Esophagus (tissue), 2 donors: ENCODE measurements around the gene CDH13. TPM values are rescaled to one million over a fixed set of nuclear protein-coding genes. Genes with fewer than 3 reads are reported as not detected.

Experiments
- H3K27ac ChIP-seq, 2 donors: one replicate each; pipeline ENCODE4 v1.5.1; 2013; ENCODE audit warnings: low read depth in 2 of 2, mild to moderate bottlenecking in 2 of 2, inconsistent platforms in 1 of 2, low read length in 1 of 2, moderate library complexity in 1 of 2
- H3K27me3 ChIP-seq, 2 donors: one replicate each; pipeline ENCODE4 v1.6.1; 2013; ENCODE audit warnings: low read length in 2 of 2, control low read depth in 1 of 2, mild to moderate bottlenecking in 1 of 2; ENCODE audit not compliant: insufficient read depth in 2 of 2, control insufficient read depth in 1 of 2
- H3K36me3 ChIP-seq, 2 donors: one replicate each; pipeline ENCODE4 v1.6.1; 2013; ENCODE audit warnings: low read length in 1 of 2; ENCODE audit not compliant: control insufficient read depth in 2 of 2, insufficient read depth in 2 of 2
- H3K4me1 ChIP-seq, 2 donors: one replicate each; pipeline ENCODE4 v1.6.1; 2013; ENCODE audit warnings: low read length in 1 of 2; ENCODE audit not compliant: control insufficient read depth in 2 of 2, insufficient read depth in 2 of 2
- H3K4me3 ChIP-seq, 2 donors: one replicate each; pipeline ENCODE4 v1.5.1; 2013; ENCODE audit warnings: low read length in 2 of 2, mild to moderate bottlenecking in 2 of 2, low read depth in 1 of 2, moderate library complexity in 1 of 2
- H3K9me3 ChIP-seq, 2 donors: one replicate each; pipeline ENCODE4 v1.6.1; 2013; ENCODE audit warnings: mild to moderate bottlenecking in 2 of 2, low read depth in 1 of 2, low read length in 1 of 2, moderate library complexity in 1 of 2; ENCODE audit not compliant: control insufficient read depth in 2 of 2, insufficient read depth in 1 of 2
- WGBS, 2 donors: extraction: QIAGEN DNeasy Blood & Tissue Kit; methylation state at CpG; one replicate each; pipeline ENCODE4 v1.1.7; 2013; 5-methylcytosine and 5-hydroxymethylcytosine counted together
- polyA plus RNA-seq, 2 donors: library from polyadenylated mRNA; stranded (reverse); fragments of 200-250 nt; gene quantifications; one replicate each; pipeline ENCODE4 v1.2.3, GENCODE V29; 2013
- donor health status: healthy with polysubstance abuse.
- donor health status: Bipolar disorder and iron deficiency.

CDH13 gene
- polyA plus RNA-seq, 2 donors: 1.3 to 4.3 TPM

- H3K4me1 ChIP-seq: peaks cover 0 to 9% of the 10 kb centered on the region in 2 donors
- WGBS, 2 donors: 35 to 42% methylated on average over 15 of the region's 15 CpGs
- H3K27ac ChIP-seq: peak overlapping the region; percentile 37 to 50
- H3K27me3 ChIP-seq: no peaks in the 10 kb centered on the region
- no peaks in the 10 kb centered on the region for H3K9me3 ChIP-seq
- no peaks in the 10 kb centered on the region for H3K36me3 ChIP-seq
- no peak overlapping the region for H3K4me3 ChIP-seq
Observed at GRCh38 chr16:82633964-82634600, 7.3 kb downstream of the CDH13 start.

DNA sequence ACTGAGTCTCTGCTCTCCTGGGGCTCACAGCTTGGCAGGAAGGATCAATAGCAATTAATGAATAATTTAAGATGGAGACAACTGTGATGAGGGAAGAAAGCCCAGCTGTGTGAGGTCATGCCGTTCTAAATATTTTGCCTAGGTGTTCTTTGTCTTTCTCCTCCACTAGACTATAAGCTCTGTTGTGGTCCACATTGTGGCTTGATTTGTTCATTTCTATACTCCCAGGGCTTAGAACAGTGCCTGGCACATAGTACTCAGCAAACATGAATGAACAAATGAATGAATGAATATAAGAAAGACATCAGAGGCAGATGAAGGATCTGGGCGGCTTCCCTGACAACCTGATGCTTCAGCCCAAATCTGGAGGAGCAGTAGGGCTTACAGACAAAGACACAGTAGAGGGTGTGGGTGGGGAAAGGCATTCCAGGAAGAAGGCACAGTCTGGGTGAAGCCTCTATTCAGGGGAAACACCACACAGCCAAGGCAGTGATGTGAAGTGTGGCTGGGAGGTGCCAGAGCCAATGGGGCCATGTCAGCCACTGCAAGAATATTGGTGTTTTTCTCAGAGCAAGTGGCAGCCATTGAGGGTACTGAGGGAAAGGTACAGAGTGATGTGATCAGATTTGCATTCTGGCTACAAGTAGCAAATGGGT is 8.3 kb downstream of the CDH13 start:
- Histone ChIP-seq H3K27ac (no peak overlapping the region), H3K4me3 (no peak overlapping the region), H3K4me1 (peaks cover 0 to 9% of the 10 kb centered on the region in 2 donors), H3K36me3 (no peaks in the 10 kb centered on the region), H3K9me3 (no peaks in the 10 kb centered on the region), H3K27me3 (no peaks in the 10 kb centered on the region)
- 65 to 68% methylated on average over 2 of the region's 2 CpGs for WGBS, 2 donors

DNA sequence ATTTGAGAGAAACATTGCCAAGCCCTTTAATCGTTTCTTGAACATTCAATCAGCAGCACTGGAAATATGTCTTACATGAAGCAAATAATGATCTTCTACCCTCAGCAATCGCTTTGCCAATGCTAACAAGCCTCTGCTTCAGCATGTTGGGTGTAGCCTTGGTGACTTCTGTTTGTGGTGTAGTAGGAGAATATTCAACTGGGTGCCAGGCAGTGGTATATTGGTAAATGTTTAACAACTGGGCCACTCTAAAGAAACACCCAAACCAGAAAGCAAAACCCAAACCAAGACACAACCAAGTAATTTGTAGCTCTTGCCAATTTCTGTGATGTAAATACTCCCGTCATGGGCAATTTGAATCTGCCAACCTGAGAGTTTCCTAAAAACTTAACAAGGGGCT is 9.7 kb downstream of the CDH13 start:
- Histone ChIP-seq H3K4me1 (peaks cover 0 to 9% of the 10 kb centered on the region in 2 donors), H3K27ac (no peak overlapping the region), H3K36me3 (no peaks in the 10 kb centered on the region), H3K9me3 (no peaks in the 10 kb centered on the region), H3K27me3 (no peaks in the 10 kb centered on the region), H3K4me3 (no peak overlapping the region)
- WGBS, 2 donors: 54 to 59% methylated on average over 3 of the region's 3 CpGs

DNA sequence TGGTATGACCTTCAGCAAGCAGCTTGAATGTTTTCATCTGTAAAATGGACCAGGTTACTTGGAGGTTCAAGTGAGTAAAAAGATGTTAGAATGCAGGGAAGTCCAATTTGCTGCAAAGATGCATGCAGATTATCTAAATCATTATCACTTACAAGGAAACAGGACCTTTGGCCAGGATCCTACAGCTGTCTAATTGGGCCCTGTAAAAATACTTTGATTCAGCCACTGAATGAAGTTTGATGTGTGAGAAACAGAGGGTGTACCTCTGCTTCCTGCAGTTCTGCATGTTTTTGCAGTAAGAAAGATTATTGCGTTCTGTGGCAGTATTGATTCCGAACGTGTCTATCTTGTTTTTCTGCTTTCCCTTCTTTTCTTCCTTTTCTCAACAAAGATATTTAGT is 10.2 kb downstream of the CDH13 start:
- H3K4me1 ChIP-seq: peaks cover 0 to 9% of the 10 kb centered on the region in 2 donors
- 51 to 53% methylated on average over 3 of the region's 3 CpGs for WGBS, 2 donors
- H3K9me3 ChIP-seq: no peaks in the 10 kb centered on the region

DNA sequence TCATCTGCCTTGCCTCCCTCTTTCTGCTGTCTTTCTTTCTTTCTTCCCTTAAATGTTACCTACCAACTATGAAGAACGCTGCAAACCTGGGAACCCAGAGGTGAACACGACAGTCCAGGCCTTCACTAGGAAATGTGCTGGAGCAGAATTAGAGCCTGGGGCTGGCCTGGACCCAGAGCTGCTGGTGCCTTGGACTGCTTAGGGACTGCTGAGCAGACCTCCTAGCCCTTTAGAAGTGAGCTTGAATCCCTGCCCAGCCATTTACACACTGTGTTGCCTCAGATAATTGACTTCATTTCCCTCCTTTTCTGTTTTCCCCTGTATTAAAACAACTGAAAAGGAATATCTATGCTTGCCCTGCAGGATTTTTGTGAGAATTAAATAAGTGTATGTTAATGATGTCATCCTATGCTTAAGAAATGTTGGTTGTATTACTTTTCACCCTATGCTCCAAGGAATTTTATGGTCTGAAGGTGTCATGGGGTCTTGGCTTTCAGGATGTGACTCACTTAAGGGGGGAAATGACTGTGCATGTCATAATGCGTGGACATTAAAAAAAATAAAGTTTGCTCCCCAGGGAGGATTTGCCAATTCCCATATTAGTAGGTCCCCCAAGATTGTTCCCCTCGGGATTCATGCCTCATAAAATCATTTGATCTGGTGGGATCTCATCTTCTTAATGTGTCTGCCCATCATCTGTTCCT is 11.5 kb downstream of the CDH13 start:
- H3K4me1 ChIP-seq: peaks cover 0 to 9% of the 10 kb centered on the region in 2 donors
- no peaks in the 10 kb centered on the region for H3K27me3 ChIP-seq
- peak overlapping the region in 1 of 2 donors; percentile 54 for H3K27ac ChIP-seq
- no peak overlapping the region for H3K4me3 ChIP-seq
- WGBS, 2 donors: 78 to 79% methylated on average over 4 of the region's 4 CpGs
- no peaks in the 10 kb centered on the region for H3K36me3 ChIP-seq
- H3K9me3 ChIP-seq: no peaks in the 10 kb centered on the region

More for the DNA sequence above, 10.2 kb downstream of the CDH13 start:
- Histone ChIP-seq H3K27ac (no peak overlapping the region), H3K4me3 (no peak overlapping the region), H3K27me3 (no peaks in the 10 kb centered on the region), H3K36me3 (no peaks in the 10 kb centered on the region)

GRCh38 chr16:82639263-82639662 is 12.5 kb downstream of the CDH13 start:
- Histone ChIP-seq H3K9me3 (no peaks in the 10 kb centered on the region), H3K36me3 (no peaks in the 10 kb centered on the region), H3K4me3 (no peak overlapping the region), H3K4me1 (peaks cover 0 to 4% of the 10 kb centered on the region in 2 donors), H3K27ac (no peak overlapping the region), H3K27me3 (no peaks in the 10 kb centered on the region)
- WGBS, 2 donors: 74 to 76% methylated on average over 3 of the region's 3 CpGs

- Histone ChIP-seq H3K4me1 (peaks cover 0 to 3% of the 10 kb centered on the region in 2 donors), H3K4me3 (no peak overlapping the region), H3K27ac (no peak overlapping the region), H3K36me3 (no peaks in the 10 kb centered on the region), H3K9me3 (no peaks in the 10 kb centered on the region), H3K27me3 (no peaks in the 10 kb centered on the region)
- WGBS, 2 donors: 36 to 47% methylated on average over 9 of the region's 9 CpGs
Observed at GRCh38 chr16:82639666-82640336, 13.0 kb downstream of the CDH13 start.

GRCh38 chr16:82641336-82641984 is 14.7 kb downstream of the CDH13 start:
- Histone ChIP-seq H3K9me3 (no peaks in the 10 kb centered on the region), H3K4me3 (no peak overlapping the region), H3K27ac (no peak overlapping the region), H3K36me3 (no peaks in the 10 kb centered on the region), H3K27me3 (no peaks in the 10 kb centered on the region), H3K4me1 (peaks cover 0 to 3% of the 10 kb centered on the region in 2 donors)
- WGBS, 2 donors: 86 to 89% methylated on average over 6 of the region's 6 CpGs

- H3K4me3 ChIP-seq: no peak overlapping the region
- 85 to 88% methylated on average over 4 of the region's 4 CpGs for WGBS, 2 donors
- H3K36me3 ChIP-seq: no peaks in the 10 kb centered on the region
Observed at GRCh38 chr16:82643136-82643535, 16.4 kb downstream of the CDH13 start.

More at GRCh38 chr16:82643136-82643535, 16.4 kb downstream of the CDH13 start:
- Histone ChIP-seq H3K27me3 (no peaks in the 10 kb centered on the region), H3K27ac (no peak overlapping the region), H3K9me3 (no peaks in the 10 kb centered on the region), H3K4me1 (peaks cover 0 to under 1% of the 10 kb centered on the region in 2 donors)
